NCI-H526 (cell line): ENCODE results near the gene TMEM167B.
"Not testable (repeated sequence)": the region's sequence is repeated elsewhere in the genome, so short reads cannot be mapped to it uniquely, and the experiment has no call there.

ENCODE experiments used
- DNase-seq, 2 experiments: peaks; one replicate each; lab custom pipeline; 2025; lab: John Stamatoyannopoulos, UW

Gene TMEM167B

GRCh38 chr1:109090196-109091077 is at the start of gene TMEM167B:
TSS of gene TMEM167B (plus strand) at chr1:109090764. CDS start at chr1:109090873, 109 bp downstream.
- DNase-seq: peak; percentile 94 to 97

- DNase-seq: peak in 1 of 2 experiments; percentile 59
Measured at GRCh38 chr1:109040989-109041620, 49.5 kb upstream of the TMEM167B start.

DNA sequence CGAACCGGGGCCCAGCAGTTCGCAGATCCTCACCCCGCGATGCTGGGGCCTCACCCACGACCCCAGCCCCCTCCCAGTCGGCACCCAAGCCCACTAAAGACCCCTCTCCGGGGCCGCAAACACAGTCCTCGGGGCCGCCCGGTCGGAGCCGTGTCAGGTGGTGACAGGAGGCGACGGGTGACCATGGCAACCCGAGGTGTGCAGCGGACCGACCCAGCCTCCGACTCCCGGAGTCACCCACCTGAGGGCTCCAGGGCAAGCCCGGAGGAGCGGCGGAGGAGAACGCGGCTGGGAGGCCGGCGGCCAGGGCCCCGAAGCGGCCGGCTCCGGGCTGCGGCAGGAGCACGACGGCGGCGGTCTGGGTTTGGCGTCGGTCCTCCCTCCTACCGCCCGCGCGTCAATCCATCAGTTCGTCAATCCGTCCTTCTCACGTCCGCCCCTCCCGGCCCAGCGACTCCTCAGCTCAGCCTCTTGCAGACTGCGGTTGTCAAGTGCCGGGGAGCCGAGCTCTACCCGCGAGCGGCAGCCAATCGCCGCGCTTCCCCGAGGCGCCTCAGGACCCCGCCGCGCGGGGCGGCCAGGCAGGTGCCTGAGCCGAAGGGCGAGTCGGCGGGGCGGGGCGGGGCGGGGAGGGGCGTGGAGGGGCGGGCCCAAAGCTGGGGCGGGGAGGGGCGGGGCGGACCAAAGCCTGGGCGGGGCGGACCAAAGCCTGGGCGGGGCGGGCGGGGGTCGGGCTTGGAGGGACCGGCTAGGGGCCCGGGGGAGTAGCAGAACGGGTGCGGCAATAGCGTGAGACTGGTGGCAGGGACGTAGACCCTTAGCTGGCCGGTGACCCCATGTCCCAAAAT is 48.7 kb upstream of the TMEM167B start, which contains the start of gene WDR47:
WDR47 (minus strand) TSS at position 482 of the 848 bp plus-strand sequence. CDS start 18,590 bp downstream, outside the sequence.
- peak; percentile 89 to 97 for DNase-seq

DNA sequence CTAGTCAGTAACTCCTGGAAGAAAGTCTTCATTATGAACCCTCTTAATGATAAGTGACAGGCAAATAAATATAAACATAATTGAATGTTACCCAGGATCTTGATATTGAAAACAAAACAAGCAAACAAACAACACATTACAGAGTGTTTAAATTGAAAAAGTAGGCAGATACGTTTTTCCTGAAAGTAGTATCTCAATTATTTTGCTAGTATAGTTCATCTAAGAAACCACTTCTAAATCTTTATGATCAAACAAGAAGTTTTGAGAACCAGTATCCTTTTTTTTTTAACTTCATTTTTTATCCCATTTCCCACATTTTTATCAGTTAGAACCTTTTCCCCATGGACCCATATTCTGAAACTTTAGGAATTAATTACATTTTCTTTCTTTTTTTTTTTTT is 45.0 kb upstream of the TMEM167B start:
- no peak for DNase-seq

DNA sequence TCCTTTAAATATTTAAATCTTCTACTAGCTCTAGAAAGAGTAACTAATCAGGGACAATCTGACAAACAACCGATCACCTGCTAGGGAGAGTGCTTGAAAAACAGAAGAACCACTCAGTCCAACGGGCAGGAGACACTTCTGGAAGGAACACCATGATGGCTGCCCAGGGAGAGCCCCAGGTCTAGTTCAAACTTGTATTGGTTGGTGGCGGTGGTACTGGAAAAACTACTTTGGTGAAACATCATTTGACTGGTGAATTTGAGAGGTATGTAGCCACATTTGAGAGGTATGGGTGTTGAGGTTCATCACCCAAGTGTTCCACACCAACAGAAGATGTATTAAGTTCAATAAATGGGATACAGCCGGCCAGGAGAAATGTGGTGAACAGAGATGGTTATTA is 43.9 kb upstream of the TMEM167B start:
- DNase-seq: no peak

GRCh38 chr1:109047339-109047738 is 43.2 kb upstream of the TMEM167B start:
- DNase-seq: no peak

GRCh38 chr1:109048335-109048734 is 42.2 kb upstream of the TMEM167B start:
- DNase-seq: no peak

- no peak for DNase-seq
Measured at GRCh38 chr1:109050228-109050995, 40.2 kb upstream of the TMEM167B start.

GRCh38 chr1:109052145-109052544 is 38.4 kb upstream of the TMEM167B start:
- DNase-seq: not testable (repeated sequence)

GRCh38 chr1:109056064-109056463 is 34.5 kb upstream of the TMEM167B start:
- DNase-seq: no peak

DNA sequence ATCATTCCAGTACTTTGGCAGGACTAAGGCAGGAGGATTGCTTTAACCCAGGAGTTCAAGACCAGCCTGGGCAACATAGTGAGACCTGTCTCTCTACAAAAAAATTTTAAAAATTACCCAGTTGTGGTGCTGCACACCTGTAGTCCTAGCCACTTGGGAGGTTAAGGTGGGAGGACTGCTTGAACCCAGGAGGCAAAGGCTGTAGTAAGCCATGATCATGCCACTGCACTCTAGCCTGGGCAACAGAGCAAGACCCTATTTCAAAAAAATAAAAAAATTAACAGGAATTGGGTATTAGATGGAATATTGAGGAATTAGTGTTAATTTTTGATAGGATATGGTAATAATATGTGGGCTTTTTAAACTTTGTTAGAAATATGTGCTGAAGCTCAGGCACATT is 31.5 kb upstream of the TMEM167B start:
- DNase-seq: no peak

DNA sequence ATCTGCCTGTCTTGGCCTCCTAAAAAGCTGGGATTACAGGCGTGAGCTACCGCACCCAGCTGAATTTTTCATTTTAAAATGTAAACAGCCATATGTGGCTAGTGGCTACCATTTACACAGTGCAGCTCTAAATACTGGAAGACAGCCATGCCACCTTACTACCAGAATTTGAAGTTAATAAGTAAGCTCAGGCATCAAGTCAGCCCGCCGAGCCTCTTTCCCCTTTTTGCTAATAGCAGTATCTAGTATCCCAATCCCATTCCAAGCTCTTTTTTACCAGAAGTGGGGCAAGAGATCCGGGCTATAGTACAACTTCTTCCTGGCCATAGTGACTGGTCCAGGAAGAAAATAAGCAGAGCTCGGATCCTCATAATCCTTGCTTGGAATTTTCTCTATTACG is 29.9 kb upstream of the TMEM167B start:
- no peak for DNase-seq

DNA sequence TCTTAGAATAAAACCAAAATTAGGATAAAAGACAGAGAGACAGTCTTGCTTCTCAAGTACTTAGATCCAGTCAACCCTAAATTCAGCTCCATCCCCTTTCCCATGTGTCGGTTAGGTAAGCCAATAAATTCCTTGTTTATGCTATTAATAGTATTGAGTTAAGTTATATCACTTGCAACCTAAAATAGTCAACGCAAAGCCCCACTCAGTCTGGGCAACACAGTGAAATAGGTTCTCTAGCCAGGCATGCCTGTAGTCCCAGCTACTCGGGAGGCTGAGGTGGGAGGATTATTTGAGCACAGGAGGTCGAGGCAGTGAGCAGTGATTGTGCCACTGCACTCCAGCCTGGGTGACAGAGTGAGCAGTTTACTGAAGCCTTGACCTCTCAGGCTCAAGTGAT is 29.4 kb upstream of the TMEM167B start:
- no peak for DNase-seq

DNA sequence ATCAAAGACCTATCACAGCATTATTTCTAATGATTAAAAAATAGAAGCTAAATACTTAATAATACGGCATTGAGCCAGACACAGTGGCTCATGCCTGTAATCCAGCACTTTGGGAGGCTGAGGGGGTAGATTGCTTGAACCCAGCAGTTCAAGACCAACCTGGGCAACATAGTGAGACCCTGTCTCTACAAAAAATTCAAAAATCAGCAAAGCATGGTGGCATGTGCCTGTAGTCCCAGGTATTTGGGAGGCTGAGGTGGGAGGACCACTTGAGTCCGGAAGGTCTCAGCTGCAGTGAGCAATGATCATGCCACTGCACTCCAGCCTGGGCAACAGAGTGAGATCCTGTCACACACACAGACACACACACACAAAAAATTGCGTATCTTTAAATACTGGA is 25.4 kb upstream of the TMEM167B start:
- no peak for DNase-seq

GRCh38 chr1:109067883-109068282 is 22.7 kb upstream of the TMEM167B start:
- DNase-seq: no peak

DNA sequence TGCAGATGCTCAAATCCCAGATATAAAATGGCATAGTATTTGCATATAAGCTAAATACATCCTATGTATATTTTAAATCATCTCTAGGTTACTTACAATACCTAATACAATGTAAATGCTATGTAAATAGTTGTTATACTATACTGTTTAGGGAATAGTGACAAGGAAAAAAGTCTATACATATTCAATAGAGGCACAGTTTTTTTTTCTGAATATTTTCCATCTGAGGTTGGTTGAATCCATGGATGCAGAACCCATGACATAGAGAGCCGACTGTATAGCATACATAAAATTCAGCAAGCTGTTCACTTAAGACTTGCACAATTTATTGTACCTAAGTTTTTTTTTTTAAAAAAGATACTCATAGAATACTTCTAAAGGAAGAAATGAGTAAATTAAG is 21.3 kb upstream of the TMEM167B start:
- peak; percentile 25 to 26 for DNase-seq

DNA sequence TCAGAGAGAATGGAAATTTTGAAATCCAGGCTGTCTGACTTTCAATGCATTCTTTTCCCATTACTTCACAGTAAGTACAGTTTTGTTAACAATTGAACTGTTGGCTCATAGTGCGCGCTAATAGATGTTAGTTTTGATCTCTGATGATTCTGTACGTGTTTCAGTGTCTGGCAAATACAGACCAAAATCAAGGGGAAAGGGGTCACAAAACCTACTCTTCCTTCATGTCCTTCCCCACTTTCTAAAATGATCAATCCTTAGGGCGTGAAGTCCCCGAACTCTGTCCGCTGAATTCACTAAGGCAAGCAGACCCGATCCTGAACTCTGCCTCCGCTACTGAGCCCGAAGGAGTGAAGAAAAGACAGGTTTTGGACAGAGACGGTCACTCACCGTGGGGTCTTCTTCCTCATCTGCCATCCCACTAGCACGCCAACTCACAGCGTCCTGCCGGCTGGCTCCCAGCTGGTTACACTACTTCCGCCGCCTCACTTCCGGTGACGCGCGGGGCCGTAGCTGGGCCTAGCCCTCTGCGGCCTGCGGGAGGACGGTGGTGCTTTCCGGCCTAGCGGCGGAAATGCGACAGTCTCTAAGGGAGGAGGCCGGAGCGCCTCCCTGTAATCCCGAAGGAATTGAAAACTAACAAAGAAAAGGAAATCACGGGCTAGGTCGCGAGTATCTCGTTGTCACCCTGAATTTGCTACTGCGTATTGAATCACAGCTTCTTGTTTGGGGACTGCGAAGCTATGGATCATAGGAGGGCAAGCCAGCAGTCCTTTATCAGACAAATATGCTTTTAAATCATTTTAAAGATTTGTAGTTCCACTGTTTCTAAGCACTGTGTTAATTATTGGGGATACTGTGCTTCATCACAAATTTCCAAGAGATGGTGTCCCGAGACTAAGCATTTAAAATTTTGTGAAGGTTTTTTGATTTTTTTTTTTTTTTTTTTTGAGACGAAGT is 14.8 kb upstream of the TMEM167B start, which contains the start of gene TAF13:
TAF13 (minus strand) TSS at position 473 of the 960 bp plus-strand sequence; CDS start at position 417, 56 bp downstream.
- DNase-seq: peak; percentile 85 to 95

DNA sequence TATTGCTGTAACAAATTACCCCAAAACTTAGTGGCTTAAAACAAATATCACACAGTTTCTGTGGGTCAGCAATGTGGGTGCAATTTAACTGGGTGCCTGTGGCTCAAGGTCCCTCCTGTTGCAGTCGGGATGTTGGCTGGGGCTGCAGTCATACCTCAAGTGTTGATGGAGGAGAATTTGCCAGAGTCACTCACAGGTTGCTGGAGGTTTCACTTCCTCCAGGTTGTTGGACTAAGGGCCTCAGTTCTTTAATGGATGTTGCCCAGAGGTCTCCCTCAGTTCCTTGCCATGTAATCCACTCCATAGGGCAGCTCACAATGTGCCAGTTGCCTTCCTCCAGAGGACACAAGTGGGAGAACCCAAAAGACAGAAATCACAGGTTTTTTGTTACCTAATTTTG is 12.2 kb upstream of the TMEM167B start:
- DNase-seq: no peak

- DNase-seq: no peak
Measured at GRCh38 chr1:109079240-109079622, 11.3 kb upstream of the TMEM167B start.

- no peak for DNase-seq
Measured at GRCh38 chr1:109080441-109081082, 10.0 kb upstream of the TMEM167B start.
